ENCODE measurements around the gene TSPAN14.

- TF ChIP-seq EZH2 (IDR thresholded peaks at IDR 0.05; ENCODE audit: low read length): no peak
- no peak for TF ChIP-seq CTCF (optimal IDR thresholded peaks at IDR 0.05 in 1 of 3, IDR thresholded peaks at IDR 0.05 in 1 of 3, conservative IDR thresholded peaks at IDR 0.05 in 1 of 3; ENCODE audit: extremely low read depth in 1 of 3, insufficient read depth in 2 of 3, low read length in 3 of 3)
Observed at GRCh38 chr10:80522756-80523363, 68.8 kb downstream of the TSPAN14 start.
